HUDEP-2 (cell line): ENCODE measurements around the gene FGF19.

Experiments
- DNase-seq, 76 experiments: peaks; one replicate each; lab custom pipeline; 2025; ENCODE audit not compliant: unreplicated experiment in 76 of 76; lab: John Stamatoyannopoulos, UW

FGF19 gene

GRCh38 chr11:69718912-69719311 is 15.1 kb upstream of the FGF19 start:
- no peak for DNase-seq

- peak in 35 of 76 experiments; percentile 3 to 50 (median 15) for DNase-seq
Observed at GRCh38 chr11:69718147-69718546, 14.3 kb upstream of the FGF19 start.

GRCh38 chr11:69716891-69717747 is 13.3 kb upstream of the FGF19 start:
- DNase-seq, result no peak

- no peak for DNase-seq
Observed at GRCh38 chr11:69716099-69716498, 12.3 kb upstream of the FGF19 start.

- no peak for DNase-seq
Observed at GRCh38 chr11:69715446-69715845, 11.6 kb upstream of the FGF19 start.

GRCh38 chr11:69711822-69712801 is 8.3 kb upstream of the FGF19 start:
- DNase-seq, result no peak

DNA sequence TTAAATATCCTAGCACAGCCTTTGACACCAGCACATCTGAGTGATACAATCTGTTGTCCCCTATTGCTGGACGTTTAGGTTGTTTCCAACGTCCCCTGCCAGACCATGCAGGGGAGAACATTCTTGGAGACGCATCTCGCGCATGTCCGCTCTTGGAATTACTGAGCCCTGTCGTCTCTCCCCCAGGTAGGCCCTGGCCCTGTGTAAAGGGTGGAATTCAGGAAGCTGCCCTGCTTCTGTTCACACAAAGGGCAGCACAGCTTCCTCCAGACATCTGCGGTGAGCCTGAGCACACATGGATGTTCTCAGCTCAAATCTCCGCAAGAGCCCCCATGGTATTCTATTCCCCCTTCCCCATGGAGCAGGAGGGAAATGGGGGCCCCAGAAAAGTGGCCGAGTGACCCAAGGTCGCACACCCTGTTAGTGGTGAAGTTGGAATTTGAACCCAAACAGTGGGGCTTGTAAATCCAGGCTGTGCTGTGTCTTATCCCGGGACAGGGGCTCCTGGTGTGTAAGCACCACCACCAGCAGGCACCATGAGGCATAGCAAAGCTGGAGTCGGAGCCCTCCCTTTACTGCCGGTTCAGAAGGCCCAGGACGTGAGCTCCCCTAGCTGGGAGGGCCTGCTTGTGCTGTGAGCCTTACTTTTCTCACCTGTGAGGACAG is 5.0 kb upstream of the FGF19 start:
- no peak for DNase-seq

- peak in 6 of 76 experiments; percentile 10 to 21 (median 16) for DNase-seq
Observed at GRCh38 chr11:69707176-69707575, 3.4 kb upstream of the FGF19 start.

- no peak for DNase-seq
Observed at GRCh38 chr11:69705901-69706787, 2.3 kb upstream of the FGF19 start.

GRCh38 chr11:69705351-69705811 is 1.6 kb upstream of the FGF19 start:
- DNase-seq, result no peak

- DNase-seq, result no peak
Observed at GRCh38 chr11:69704508-69705253, 859 bp upstream of the FGF19 start.

- DNase-seq, result no peak
Observed at GRCh38 chr11:69703453-69703767, 412 bp downstream of the FGF19 start.

DNA sequence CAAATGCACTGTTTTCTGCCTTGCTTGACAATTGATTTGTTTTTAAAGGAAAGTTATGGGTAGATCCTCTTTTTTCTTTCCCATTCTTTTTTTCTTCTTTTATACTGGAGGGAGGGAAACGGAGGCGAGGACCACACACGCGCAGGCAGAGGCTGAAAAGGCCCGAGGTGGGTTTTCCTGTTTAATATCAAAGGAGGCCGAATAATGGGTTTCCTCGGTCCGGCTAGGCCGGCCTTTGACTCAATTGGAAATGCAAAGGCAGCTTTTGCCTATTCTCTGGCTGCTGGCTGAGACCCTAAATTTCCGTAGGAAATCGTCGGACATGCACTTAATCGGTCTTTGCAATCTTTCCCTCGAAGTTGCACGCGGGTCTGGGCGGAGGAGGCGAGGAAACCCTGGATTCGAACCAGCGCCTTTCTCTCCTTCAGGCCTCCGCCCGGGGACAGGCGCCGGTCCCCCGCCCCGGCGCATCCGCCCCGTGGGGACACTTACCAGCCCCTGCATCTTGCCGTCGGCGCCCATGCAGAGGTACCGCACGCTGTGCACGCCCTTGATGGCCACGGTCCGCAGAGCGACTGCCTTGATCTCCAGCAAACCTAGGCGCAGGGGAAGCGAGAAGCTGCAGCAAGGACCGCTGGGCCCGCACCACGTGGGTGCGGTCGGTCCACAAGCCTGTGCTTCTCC is 911 bp downstream of the FGF19 start:
- no peak for DNase-seq

DNA sequence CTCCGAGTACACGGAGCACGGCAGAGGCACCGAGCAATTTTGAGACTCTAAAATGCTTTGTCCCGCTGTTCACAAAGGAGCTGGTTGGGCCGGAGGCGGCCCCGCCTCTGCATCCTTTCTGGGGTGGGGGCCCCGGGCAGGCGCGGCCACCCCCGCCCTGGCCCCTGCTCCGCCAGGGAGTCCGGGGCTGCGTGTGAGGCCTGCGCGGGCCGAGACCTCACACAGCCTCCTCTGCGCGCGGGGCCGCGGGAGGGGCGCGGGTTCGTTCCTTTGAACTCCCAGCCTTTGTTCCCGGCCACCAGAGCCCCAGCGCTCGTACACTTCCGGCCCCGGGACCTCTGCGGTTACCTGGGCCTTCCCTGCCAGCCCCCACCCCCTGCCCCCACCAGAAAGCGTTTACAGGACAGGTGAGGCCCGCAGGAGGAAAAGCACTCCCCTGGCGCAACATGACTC is 1.6 kb downstream of the FGF19 start:
- DNase-seq, result no peak

DNA sequence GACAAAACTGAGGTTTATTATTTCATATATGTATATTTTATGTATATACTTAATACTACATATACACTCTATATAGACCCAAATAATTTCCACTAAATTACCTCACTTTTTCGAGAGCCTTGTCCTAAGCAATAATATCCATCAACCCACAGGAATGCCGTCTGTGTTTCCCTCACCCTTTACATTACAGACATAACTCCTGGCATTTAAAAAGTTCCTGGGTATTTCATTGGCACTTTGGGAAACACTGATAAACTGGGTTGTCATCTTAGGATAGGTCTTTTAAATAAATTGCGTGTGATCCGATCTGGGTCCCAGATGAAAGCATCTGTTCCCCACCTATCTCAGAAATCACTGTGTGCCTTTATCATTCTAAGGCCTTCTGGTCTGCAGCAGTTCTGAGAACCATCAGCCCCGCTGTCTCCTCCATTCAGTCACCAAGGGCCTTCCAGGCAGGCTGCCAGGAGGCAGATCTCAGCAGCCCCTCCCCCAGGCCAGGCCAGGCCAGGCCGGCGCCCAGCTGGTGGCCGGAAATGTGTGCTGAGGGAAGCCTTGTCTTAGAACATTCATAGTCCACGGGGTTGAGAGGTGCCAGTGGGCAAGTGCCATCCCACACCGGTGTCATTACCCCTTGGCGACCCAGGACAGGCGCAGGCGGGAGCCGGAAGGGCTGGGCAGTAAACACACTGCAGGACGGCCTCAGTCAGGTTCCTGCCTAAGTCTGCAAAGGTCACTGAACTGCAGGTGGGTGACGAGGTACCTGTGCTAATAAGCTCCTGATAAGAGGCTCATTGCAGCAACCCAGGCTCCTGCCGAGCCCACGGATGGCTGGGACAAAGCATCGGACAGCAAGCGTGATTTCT is 3.3 kb downstream of the FGF19 start:
- DNase-seq, result peak in 54 of 76 experiments; percentile 3 to 84 (median 38)

DNA sequence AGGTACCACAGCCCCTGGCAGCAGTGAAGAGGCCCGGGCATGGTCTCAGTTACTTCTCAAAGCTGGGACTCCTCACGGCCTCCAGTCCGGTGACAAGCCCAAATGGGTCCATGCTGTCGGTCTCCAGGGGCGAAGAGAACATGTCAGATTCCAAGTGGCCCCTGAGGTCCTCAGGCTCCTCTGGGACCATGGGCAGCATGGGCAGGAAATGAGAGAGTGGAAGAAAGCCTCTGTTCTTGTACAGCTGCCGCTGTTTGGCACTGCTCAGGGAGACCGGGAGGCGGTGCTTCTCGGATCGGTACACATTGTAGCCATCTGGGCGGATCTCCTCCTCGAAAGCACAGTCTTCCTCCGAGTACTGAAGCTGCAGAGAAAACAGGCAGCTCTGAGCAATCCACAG is 4.6 kb downstream of the FGF19 start:
- DNase-seq, result no peak

DNA sequence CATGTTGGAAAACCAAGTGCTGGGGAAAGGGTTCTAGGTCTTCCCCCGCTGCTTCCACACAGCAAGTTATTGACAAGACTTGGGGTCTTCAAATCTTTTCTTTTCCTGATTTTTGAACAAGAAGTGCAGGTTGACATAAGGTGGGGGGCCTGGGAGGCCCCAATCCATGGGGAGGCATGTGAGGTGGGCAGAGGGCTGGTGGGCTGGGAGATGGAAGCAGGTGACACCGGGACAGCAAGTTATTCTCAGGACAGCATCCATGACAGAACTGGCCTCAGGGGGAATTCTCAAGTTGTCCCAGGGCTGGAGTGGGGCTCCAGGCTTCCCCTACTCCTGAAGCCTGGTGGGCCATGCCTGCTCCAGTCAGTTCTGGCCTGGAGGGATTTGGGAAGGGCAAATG is 5.5 kb downstream of the FGF19 start:
- no peak for DNase-seq

DNA sequence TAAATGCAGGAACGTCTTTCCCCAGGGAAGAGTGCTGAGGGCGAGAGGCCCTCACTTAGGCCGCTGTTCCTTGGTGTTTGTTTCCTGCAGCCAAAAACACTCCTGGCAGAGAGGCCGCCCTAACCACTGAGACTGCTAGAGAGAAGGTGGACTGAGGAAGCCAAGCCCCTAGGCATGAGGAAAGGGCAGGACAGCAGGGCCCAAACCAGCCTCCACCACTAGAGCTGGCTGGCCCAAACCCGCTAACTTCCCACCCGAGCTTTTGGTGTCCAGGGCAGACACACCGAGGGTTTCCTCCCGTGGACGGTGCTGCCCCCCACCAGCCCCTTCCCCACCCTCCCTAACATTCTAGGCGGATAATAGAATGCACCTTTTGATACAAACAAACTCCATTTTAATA is 6.0 kb downstream of the FGF19 start:
- DNase-seq, result no peak
